SHP77 (cell line): ENCODE results near the gene EXOC5.
A peak's percentile ranks its signal among the peaks of the same experiment; 100 is the strongest.
"Not testable (repeated sequence)": the region's sequence is repeated elsewhere in the genome, so short reads cannot be mapped to it uniquely, and the experiment has no call there.

Experiments
- DNase-seq, 2 experiments: peaks; one replicate each; lab custom pipeline; 2025; lab: John Stamatoyannopoulos, UW

Gene EXOC5

DNA sequence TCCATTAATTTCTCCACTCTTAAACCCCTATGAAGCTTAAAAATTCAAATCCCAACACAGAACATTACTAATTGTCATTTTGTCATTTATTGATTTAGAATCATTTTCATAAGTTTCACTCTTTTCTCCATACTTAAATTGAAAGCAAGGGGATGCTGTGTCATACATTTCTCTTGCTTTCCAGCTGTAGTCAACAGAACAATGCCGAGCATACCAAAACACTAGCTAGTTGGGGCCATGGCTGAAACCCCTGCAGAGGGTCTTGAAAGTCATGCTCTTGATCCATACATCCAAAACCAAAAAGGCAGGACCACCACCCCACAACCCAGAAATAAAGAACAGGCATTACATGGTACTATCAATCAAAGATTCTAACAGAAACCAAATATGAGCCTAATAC lies 9.0 kb downstream of the EXOC5 start:
- DNase-seq = no peak

DNA sequence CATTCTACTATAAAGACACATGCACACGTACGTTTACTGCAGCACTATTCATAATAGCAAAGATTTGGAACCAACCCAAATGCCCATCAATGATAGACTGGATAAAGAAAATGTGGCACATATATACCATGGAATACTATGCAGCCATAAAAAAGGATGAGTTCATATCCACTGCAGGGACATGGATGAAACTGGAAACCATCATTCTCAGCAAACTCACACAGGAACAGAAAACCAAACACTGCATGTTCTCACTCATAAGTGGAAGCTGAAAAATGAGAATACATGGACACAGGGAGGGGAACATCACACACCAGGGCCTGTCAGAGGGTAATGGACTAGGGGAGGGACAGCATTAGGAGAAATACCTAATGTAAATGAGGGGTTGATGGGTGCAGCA lies 10.5 kb downstream of the EXOC5 start:
- DNase-seq = not testable (repeated sequence)

DNA sequence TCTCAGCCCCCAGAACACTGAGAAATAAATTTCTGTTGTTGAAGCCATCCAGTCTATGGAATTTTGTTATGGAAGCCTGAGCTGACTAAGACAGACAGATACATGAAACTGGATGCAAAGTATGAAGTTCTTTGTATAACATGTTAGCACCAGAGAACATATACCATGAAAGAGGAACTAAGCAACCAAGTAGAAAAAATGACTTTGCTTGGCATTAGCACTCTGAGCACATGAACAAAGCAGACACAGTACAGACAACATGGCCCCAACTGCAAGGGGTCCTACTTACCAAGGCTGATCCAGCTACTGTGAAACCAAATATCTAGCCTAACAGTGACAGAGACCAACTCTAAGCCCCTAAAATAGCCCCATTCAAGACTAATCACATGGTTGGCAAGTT lies 13.8 kb downstream of the EXOC5 start:
- DNase-seq = no peak

DNA sequence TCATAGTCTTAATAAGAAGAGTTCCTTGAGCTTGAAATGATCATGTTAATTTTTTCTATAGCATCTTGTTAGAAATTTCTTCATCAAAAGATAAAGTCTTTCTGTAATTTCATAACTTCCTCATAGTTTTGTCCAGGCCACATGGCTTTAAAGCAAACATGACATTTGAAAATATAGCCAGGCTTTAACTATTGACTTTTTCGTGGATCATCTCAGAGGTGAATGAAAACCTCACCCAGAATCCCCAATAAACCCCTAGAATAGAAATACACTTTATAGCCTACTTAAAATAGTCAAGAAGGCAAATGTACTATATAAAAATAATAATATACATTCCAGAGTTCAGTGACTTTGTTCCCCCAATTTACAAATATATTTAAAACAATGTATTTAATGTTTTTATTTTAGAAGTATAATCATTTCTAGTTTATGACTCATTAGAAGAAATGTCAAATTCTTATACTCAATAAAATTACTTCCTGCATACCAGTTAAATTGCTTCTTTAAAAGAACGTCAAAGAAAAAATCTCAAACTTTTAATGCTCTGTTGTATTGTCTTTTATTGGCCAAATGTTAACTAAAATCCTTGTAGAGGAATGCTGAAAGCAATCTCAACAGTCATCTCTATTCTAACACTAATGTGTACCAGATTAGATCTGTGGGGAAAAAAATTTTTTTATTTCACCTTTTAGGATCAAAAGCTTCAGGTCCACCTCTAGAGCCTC lies 21.6 kb downstream of the EXOC5 start:
- DNase-seq = no peak

DNA sequence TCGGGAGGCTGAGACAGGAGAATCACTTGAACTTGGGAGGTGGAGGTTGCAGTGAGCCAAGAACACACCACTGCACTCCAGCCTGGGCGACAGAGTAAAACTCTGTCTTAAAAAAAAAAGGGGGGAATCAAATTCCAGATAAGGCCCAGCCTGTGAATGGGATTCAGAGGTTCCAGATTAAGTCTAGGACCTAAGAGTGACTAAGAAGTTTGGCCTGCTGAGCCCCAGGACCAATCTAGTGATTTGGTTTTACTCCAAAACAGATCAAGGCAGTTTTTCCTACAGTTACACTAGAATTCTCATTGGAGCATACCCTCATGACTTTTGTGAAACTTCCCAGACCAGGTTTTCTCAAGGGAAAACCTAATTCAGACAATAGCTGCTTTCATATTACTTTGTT lies 22.8 kb downstream of the EXOC5 start:
- DNase-seq = no peak

DNA sequence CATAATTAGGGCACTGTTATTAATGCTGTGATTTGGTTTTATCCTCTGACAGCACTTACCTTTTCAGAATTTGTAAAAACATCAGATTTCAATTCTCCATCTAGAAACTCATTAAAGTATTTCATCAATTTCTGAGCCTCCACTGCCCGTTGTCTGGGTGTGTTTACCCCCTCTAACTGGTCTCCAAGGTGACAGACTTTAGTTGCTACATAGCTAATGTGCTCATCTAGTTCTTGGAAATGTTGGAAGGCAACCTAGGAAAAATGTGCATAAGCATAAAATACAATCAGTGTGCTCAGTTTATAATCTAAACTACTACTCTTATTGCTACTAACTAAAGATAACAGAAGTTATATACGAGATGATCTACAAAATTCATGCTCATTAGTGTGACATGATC lies 24.6 kb downstream of the EXOC5 start:
- DNase-seq = no peak

DNA sequence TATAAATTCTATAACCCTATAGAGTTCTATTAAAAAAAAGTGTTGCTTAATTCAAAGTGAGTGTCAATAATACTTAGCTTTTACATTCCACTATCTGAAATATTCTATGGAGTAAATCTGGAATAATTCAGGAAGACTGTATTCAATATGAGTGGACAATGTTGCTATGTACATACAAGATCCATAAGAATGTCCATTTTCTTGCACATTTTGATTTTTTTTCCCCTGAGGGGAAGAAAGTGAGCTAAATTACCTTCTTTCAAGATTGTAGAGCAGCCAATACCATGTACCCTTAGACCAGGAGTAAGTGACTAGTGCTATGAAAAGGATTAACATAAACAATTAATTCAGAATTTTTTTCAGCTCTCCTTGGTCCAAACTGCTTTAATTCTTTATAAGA lies 25.4 kb downstream of the EXOC5 start:
- no peak for DNase-seq

DNA sequence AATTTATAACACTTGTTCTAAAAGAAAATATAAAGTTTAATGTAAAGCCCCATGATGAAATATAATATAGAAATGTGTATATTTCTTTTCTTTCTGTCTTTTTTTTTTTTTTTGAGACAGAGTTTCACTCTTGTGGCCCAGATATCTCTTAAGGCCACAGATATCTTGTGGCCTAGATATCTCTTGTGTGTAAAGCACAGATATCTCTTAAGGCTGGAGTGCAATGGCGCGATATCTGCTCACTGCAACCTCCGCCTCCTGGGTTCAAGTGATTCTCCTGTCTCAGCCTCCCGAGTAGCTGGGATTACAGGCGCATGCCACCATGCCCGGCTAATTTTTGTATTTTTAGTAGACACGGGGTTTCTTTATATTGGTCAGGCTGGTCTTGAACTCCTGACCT lies 28.6 kb downstream of the EXOC5 start:
- DNase-seq = not testable (repeated sequence)

DNA sequence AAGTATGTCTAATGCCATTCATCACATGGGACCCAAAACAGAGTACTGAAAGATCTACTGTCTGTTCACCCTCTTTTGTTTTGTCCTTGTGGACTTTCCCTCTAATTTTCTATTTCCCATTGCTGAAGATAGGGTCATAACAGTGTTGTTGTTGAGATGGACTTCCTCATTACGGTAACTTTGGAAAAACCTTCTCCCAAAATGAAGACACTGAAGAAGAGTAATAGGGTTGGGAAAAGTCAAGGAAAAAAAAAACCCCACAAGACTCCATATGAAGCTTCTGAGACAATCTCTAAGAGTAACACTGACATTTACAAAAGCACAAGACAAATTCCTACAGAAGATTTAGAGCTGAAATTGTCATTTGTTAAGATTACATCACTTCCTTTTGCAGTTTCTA lies 36.7 kb downstream of the EXOC5 start:
- DNase-seq = no peak

DNA sequence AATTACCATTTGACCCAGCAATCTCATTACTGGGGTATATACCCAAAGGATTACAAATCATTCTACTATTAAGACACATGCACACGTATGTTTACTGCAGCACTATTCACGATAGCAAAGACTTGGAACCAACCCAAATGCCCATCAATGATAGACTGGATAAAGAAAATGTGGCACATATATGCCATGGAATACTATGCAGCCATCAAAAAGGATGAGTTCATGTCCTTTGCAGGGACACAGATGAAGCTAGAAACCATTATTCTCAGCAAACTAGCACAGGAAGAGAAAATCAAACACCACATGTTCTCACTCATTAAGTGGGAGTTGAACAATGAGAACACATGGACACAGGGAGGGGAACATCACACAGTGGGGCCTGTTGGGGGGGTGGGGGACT lies 40.4 kb downstream of the EXOC5 start:
- DNase-seq = not testable (repeated sequence)

DNA sequence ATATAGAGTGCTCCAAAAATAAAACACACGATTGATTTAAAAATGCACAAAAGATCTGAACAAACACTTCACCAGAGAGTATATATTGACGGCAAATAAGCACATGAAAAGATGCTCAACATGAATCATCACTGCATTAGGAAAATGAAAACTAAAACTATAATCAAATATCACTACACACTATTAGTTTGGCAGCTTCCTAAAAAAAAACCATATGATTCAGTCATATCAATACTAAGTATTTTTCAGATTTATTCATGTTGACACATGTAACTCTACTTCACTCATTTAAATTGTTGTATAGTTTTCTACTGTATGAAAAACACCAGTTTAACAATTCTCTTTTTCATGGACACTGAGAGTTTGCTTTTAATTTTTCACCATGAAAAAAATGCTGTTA lies 41.6 kb downstream of the EXOC5 start:
- DNase-seq = no peak

DNA sequence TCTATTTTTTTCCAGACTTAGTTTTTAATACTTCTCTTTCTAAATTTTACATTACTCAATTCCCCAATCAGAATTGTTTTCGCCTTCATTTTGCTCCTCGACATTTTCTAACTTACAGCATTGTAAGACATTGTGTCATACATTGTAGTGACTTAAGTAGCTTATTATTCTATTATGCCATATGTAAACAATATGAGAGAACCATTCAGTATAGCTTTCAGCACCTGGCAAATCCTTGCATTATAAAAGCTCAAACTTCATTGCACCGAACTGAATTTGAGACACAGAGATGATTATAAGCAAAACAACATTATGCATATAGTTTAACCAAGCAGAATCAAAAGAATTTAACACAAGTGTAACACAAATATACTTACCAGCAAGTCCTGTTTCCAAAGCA lies 46.8 kb downstream of the EXOC5 start:
- no peak for DNase-seq

DNA sequence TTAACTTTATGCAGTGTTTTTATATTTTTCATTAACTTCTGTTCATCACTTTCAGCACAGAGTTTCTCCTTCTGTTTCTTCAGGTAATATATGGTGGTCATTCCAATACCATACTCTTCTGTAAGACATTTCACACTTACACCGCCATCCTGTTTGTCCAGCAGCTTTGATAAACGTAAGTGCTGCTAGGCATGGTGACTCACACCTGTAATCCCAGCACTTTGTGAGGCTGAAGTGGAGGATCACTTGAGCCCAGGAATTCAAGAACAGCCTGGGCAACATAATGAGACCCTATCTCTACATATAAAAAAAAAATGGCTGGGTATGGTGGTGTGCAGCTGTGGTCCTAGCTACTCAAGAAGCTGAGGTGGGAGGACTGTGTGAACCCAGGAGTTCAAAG lies 55.8 kb downstream of the EXOC5 start:
- no peak for DNase-seq

DNA sequence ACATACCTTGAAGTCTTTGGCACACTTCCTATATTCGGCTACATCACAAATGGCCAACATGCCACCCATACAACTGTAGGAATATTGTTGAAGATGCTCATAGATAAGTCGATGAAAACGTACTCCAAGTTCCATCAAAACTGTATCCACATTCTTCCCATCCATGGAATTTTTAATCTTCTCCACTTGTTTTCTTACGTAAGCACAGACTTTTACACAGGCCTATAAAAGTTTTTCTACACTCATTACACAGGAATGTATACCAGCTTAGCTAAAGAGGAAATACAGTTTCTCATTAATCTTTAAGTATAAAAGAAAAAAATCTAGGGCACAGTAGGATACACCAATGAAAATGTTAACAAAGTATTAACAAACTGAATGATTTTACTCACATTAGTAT lies 59.1 kb downstream of the EXOC5 start:
- DNase-seq = no peak

DNA sequence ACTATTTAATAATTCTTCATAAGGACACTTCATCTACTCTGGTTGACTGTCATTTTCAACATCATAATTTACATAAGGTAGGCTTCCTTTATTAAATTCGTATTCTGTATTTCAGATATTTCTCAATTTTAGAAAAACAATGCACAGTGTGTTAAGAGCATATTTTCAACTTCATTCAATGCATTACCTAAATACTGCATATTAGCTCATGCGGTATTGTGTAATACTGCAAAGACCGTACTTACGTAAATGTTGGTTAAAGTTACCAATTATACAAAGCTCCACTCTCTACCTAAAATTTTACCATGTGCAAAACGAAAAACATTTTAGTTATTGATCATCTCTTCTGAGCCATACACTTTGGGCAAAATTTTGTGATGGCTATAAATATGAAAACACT lies 62.8 kb downstream of the EXOC5 start:
- no peak for DNase-seq

DNA sequence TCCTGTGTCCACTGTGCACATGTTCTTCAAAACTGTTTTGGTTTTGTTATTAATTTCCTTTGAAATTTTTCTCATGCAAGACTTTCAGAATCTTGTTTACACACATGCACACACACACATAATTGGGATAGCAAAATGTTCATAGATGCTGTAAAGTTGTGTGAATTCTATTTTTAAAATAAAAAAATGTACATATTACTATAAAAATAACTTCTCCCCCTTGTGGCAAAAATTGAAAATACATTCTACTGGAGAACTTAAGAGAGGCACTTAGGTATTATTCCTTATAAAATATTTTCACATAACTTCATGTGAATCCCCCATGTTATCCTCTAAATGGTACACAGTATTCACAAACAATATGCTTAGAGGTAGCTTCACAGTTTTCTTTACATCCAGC lies 66.0 kb downstream of the EXOC5 start:
- DNase-seq = not testable (repeated sequence)

DNA sequence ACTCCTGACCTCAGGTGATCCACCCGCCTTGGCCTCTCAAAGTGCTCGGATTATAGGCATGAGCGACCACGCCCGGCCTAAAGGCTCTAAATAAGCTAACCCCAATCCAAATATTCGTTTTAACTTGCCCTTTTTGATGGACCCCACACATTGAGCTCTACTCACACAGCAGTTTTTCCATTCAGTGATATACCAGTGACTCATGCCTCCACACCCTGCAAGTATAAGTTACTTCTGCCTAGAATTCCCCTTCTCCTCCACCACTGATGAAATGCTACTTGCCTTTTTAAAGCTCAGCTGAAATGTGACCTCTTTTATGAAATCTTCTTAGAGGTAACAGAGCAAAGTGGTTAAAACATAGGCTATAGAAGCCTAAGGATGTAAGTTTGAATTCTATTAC lies 68.8 kb downstream of the EXOC5 start:
- DNase-seq = no peak

DNA sequence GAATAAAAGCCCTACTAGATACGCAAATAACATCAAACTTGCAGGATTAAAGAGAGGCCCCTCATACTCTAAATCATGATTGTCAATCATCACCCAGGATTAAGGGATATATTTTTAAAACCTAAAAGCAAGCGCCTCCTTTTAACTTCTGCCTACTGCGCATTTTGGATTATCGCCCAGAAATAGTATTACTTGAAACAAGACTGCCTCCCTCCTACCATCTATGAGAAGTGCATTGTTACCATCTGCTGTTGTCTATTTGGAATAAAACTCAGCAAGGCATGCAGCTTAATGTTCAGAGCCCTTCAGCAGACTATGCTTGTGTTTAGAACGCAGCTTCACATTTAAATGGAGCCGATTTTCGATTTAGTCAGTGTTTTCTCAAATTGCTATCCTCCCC lies 79.6 kb downstream of the EXOC5 start:
- DNase-seq = peak; percentile 3 to 57

DNA sequence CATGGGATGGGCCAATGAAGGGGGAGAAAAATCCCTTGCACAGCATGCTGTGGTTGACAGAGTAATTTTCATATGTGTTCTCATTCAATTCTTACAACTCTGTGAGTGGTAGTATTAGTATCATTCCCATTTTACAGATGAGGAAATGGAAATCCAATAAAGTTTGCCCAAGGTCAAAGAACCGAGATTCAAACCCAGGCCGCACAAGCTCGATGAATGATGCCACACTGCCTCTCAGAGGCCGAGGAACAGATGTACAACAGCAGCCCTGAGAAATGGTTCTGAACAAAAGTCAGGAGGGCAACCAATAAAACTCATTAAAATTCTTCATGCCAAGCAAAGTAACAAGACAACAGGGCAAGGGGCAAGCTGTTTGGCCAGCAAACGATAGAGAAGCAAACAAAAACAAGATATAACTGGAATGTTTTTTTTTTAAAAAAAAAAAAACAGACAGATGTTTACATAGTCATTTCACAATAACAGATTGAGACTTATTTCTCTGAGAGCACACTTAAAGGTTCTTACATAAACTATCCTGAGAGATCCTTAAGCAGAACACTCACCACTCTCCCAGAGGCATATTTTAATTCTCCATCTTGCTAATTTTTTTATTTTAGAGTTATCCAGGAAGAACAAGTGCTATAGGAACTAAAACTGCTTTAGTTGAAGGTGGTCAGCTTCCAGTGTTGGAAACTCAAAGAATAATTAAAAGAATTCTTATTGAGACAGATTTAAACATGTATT lies 85.8 kb downstream of the EXOC5 start:
- DNase-seq = peak; percentile 33 to 49

DNA sequence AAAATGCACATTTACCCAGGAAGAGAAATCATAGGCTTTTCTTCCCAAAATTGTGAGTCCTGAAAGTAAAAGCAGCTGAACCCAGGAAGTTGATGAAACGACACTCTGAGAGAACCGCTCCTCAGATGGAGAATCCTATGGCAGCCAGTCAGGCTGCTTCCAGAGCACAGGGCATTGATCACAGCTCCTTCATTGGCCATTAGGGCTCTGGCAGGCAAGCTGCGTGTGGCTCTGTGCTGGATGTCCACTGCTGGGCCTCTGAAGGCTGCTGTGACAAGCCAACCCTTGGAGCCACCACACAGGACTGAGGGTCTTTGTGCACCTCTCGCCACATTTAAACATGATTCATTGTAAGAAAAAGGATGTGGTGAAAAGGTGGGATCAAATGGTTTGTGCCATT lies 89.4 kb downstream of the EXOC5 start:
- no peak for DNase-seq

DNA sequence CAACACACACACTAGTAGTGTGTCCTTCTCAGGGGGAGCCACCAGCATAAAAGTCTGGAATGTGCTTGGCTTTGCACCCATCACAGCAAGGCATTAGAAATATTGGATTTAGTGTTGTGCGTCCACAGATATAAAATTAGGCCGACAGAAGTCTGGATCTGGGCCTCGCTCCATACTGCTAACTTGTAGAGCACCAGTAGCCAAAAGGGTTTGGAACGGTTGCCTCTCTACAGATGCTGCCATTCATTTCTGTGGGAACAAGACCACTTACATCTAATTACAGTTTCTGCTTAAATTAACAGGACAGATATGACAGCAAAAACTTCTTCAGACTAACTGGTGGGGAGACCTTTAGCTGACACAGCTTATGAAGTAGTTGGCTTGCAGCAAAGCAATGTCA lies 94.2 kb downstream of the EXOC5 start:
- DNase-seq = no peak

DNA sequence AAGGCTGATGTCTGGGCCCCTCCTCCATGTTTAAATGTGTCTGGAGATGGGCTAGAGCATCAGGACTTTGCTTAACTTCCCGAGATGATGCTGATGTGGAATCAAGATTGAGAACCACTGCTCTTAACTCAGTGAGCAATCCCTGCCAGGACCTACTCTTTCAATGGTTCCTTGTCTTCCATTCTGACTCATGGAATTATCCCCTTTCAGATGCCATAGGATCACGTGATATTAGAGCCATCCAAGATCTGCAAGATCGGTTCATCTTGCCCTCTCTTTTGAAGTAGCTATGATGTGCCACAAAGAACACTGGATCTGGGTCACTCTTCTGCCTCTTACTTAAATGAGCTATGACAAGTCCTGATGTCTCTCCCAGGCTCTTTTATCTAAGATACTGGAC lies 96.8 kb downstream of the EXOC5 start:
- DNase-seq = no peak

DNA sequence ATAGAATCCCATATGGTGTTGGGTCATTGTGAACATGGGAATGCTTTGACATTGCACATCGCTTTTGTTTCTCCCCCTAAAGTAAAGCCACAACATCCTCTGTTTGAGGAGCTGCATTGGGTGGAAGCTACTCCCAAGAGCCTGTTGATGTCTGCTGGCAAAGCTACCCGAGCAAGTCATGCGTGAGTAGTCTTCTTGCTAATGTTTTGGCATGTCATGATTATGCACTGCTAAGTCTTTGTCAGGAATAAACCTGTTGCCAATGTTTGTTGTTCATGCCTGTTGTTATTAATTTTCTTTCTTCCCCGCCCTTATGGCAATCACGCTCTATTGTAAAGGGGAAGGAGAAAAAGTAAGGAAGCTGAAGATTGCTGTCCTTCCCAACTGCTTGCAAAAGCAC lies 97.3 kb downstream of the EXOC5 start:
- DNase-seq = no peak

DNA sequence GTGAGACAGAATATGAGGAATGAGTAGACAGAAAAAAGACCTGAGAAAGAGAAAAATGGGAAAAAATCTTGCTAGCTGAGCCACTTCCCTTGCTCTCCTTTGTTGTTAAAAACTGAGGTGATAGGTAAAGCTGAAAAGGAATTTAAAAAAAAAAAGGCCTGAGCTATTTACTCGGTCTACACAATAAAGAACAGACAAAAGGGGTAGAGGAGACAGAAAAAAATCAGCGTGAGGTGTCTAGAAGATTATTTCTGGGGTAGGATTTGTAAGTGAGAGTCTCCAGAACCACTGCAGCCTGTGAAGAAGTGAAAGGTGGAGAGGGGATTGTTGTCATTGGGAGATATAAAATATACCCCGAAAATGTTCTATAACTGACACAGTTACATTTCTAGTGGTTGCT lies 98.8 kb downstream of the EXOC5 start:
- DNase-seq = no peak
